ENCODE data around the gene EEFSEC.

- TF ChIP-seq CTCF (IDR thresholded peaks at IDR 0.05): no peak
- no peak for TF ChIP-seq POLR2A (IDR thresholded peaks at IDR 0.05)
Measured at GRCh38 chr3:128236657-128237056, 83.4 kb downstream of the EEFSEC start.
